Right lobe of liver (tissue), 4 donors: Measurements from ENCODE around the gene ELL.

ENCODE experiments used
- POLR2A ChIP-seq: fragments of 450-650 bp; IDR thresholded peaks from one replicate; pipeline ENCODE4 v1.6.1; 2017; ENCODE audit warnings: antibody characterized with exemption, mild to moderate bottlenecking
- TF ChIP-seq, protein P1 (sequence below), 4 donors: fragments of 200-600 bp in 3 of 4; fragments of 450-650 bp in 1 of 4; IDR thresholded peaks; one replicate each; pipeline versions ENCODE4 v1.5.1 to v1.8.0; 2016 to 2022; ENCODE audit warnings: antibody characterized with exemption in 4 of 4, mild to moderate bottlenecking in 2 of 4
- donor health status: DM: no; HTN: no; CAD: no.
- donor health status: DM: no; HTN: no; CAD: no.
- donor health status: DM: no; HTN: yes; CAD: no.

GRCh38 chr19:18450931-18451836 is 70.7 kb downstream of the ELL start:
- TF ChIP-seq, protein P1, sequence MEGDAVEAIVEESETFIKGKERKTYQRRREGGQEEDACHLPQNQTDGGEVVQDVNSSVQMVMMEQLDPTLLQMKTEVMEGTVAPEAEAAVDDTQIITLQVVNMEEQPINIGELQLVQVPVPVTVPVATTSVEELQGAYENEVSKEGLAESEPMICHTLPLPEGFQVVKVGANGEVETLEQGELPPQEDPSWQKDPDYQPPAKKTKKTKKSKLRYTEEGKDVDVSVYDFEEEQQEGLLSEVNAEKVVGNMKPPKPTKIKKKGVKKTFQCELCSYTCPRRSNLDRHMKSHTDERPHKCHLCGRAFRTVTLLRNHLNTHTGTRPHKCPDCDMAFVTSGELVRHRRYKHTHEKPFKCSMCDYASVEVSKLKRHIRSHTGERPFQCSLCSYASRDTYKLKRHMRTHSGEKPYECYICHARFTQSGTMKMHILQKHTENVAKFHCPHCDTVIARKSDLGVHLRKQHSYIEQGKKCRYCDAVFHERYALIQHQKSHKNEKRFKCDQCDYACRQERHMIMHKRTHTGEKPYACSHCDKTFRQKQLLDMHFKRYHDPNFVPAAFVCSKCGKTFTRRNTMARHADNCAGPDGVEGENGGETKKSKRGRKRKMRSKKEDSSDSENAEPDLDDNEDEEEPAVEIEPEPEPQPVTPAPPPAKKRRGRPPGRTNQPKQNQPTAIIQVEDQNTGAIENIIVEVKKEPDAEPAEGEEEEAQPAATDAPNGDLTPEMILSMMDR (IDR thresholded peaks at IDR 0.05) = peak; percentile 97 to 99 (median 98)
- TF ChIP-seq POLR2A = no peak
